Mucosa of gallbladder (tissue), 1 donor: ENCODE data around the gene MFAP2. TPM values are rescaled to one million over a fixed set of nuclear protein-coding genes. Genes with fewer than 3 reads are reported as not detected.
"Not testable (repeated sequence)": the region's sequence is repeated elsewhere in the genome, so short reads cannot be mapped to it uniquely, and the experiment has no call there.

Source experiments
- DNase-seq: peaks from one replicate; pipeline ENCODE4 v3.0.0-alpha.2; 2020; ENCODE audit warnings: low spot score
- total RNA-seq: library from RNA; stranded (reverse); gene quantifications from one replicate; pipeline ENCODE4 v1.2.1, GENCODE V29; 2021
- donor health status: DM: no; HTN: no; CAD: no.

The MFAP2 gene
- total RNA-seq, 1 donor from 2014 or later = 19.8 TPM

DNA sequence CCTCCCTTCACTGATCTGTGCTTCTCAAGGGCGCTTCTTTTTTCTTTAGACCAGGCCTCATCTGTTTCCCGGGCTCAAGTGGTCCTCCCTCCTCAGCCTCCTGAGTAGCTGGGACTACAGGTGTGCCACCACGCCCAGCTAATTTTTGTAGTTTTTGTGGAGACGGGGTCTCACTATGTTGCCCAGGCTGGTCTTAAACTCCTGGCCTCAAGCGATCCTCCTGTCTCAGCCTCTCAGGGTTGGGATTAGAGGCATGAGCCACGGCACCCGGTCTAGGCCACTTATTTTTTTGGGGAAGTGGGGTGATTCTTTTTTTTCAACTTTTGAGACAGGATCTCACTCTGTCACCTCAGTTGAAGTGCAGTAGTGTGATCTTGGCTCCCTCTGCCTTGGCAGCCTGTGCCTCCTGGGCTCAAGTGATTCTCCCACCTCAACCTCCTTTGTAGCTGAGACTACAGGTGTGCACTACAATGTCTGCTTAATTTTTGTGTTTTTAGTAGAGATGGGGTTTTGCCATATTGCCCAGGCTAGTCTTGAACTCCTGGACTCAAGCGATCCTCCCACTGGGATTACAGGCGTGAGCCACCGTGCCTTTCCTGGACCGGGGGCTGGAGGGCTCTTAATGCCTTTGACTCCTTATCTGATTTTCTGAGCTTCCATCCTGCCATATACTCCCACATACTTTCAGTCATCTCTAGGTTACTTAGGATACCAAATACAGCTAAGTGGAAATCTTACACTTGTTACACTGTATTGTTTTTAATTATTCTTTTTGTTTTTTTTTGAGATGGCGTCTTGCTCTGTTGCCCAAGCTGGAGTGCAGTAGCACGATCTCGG, 18.9 kb downstream of the MFAP2 start:
- DNase-seq = no peak

GRCh38 chr1:16960560-16961296, 19.7 kb downstream of the MFAP2 start:
- DNase-seq = peak; percentile 88

DNA sequence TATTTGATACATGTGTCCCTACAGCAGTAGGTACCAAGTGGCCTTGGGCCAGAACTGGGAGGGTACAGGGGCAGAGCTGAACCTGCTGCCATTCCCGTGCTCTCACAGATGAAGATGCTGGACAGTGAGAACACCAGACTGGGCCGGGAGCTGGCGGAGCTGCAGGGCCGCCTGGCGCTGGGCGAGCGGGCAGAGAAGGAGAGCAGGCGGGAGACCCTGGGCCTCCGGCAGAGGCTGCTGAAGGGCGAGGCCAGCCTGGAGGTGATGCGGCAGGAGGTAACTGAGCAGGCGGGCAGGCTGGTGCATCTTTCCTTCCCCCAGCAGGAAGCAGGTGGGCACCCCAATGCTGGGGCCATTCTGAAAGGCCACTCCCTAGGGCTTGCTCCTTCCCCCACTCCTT, 21.9 kb downstream of the MFAP2 start:
- DNase-seq = no peak

DNA sequence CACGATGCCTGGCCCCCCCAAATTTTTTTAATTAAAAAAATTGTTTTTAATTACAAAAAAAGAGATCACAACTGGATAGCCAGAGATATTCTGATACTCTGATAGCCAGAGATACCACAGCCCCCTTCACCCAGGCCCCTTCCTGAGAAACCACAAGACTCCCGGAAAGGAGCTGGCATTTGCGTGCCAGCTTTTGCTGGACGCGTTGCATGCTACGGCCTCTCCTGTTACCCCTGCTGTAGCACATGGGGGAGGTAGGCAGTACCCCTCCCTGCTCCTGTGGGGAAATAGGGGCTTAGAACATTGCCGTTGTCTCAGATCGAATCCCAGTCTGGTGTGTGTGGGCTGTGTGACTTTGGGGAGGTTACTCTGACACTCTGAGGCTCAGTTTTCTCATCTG, 22.7 kb downstream of the MFAP2 start:
- no peak for DNase-seq

GRCh38 chr1:16956775-16957174, 23.6 kb downstream of the MFAP2 start:
- no peak for DNase-seq

GRCh38 chr1:16955186-16955585, 25.2 kb downstream of the MFAP2 start:
- DNase-seq = no peak

DNA sequence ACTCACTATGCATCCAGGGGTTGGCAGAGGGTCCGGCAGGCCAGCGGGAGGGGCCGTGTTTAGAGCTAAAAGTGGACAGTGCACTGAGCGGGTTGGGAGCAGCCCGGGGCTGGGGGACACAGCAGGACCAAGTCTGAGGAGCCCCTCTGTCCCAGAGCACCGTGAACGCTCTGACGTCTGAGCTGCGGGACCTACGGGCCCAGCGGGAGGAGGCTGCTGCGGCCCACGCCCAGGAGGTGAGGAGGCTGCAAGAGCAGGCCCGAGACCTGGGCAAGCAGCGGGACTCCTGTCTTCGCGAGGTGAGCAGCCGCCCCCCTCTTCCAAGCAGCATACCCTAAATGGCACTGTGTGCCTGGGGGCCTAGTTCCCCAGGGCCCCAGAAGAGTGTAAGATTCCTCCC, 25.8 kb downstream of the MFAP2 start:
- DNase-seq = no peak

DNA sequence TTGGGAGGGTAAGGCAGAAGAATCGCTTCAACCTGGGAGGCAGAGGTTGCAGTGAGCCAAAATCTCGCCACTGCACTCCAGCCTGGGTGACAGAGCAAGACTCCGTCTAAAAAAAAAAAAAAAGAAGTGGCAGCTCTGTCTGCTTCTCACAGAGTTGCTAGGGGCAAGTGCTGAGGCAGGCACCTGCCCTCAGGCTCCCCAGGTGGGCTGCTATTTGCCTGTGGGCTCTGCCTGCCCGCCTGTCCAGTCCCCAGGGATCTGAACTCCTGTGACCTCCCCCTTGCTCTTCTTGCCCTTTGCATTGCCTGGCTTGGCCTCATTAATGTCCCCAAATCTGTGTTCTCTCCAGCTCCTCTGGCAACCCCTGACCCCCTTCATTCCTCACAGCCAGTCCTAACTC, 28.0 kb downstream of the MFAP2 start:
- DNase-seq = not testable (repeated sequence)

- peak; percentile 35 for DNase-seq
These were observed 31.4 kb downstream of the MFAP2 start for GRCh38 chr1:16949026-16949425.

DNA sequence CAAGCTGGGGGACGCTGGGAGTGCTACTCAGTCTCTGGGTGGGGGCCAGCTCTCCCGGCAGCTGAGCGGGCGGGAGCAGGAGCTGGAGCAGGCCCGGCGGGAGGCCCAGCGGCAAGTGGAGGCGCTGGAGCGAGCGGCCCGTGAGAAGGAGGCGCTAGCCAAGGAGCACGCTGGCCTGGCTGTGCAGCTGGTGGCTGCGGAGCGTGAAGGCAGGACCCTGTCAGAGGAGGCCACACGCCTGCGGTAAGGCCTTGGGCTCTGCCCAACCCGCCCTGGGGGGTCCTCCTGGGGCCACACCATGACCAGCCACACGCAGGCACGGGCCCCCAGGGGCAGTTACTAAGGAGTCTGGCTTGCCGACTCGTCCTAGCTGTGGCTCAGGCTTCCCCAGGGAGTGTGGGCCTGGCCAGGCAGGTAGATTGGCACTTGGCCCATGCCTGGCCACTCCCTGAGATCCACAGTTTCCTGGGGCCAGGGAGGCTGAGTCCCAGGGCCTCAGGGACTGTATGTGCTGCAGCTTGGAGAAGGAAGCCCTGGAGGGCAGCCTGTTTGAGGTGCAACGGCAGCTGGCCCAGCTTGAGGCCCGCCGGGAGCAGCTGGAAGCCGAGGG, 32.0 kb downstream of the MFAP2 start:
- peak; percentile 57 for DNase-seq

GRCh38 chr1:16946646-16947045, 33.8 kb downstream of the MFAP2 start:
- no peak for DNase-seq

DNA sequence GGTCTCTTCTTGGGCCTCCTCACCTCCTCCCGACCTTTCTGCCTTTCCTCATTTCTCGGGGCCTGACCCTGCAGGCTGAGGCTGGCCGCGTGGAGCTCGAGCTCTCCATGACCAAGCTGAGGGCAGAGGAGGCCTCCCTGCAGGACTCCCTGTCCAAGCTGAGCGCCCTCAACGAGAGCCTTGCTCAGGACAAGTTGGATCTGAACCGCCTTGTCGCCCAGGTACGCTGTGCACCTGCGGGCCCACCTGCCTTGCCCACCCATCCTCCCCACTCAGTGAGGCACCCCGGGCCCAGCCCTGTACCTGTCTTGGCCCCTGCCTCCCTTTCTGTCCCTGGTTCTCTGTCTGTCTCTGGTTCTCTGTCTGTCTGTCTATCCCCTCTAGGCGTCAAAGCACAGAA, 34.2 kb downstream of the MFAP2 start:
- not testable (repeated sequence) for DNase-seq

- DNase-seq = not testable (repeated sequence)
These were observed 34.9 kb downstream of the MFAP2 start for GRCh38 chr1:16945512-16945911.

GRCh38 chr1:16944038-16944437, 36.4 kb downstream of the MFAP2 start:
- DNase-seq = no peak

- not testable (repeated sequence) for DNase-seq
These were observed 40.8 kb downstream of the MFAP2 start for GRCh38 chr1:16939386-16940180.

DNA sequence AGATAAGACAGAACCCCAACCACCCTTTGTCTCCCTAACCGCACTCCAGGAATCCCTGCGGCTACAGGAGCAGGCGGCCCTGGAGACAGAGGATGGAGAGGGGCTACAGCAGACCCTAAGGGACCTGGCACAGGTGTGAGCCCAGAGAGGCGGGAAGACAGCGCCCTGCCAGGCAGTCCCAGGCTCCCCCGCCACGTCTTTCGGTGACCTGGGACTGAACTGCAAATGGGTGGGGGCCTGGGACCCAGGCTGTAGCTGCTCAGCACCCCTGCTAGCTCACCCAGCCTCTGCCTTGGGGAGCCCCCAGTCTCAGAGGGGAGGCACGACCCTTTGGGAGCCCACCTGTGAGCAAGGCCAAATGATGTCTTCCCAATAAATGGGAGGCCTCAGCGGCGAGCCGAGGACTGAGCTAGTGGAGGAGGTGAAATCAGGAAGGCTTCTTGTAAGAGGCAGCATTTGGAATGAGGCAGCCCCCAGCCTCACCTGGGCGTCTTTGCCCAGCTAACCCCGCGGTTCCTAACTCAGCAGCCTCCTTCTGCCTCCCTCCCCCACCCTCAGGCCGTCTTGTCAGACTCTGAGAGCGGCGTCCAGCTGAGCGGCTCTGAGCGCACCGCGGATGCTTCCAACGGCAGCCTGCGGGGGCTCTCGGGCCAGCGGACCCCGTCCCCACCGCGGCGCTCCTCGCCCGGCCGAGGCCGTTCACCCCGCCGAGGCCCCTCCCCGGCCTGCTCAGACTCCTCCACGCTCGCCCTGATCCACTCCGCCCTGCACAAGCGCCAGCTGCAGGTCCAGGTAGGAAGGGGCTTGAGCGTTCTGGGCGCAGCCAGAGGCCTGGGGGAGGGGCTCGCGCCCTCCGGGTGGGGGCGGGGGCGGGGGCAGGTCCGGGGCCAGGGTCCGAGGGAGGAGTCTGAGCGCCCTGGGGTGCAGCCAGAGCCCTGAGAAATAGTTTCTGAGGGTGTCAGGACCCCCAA, 41.8 kb downstream of the MFAP2 start:
- no peak for DNase-seq

GRCh38 chr1:16936580-16936979, 43.8 kb downstream of the MFAP2 start:
- DNase-seq = not testable (repeated sequence)

- not testable (repeated sequence) for DNase-seq
These were observed 46.5 kb downstream of the MFAP2 start for GRCh38 chr1:16933945-16934344.

GRCh38 chr1:16931206-16931934, 49.0 kb downstream of the MFAP2 start:
- not testable (repeated sequence) for DNase-seq
